ENCODE results near the gene FAAP100. TPM values are rescaled to one million over a fixed set of nuclear protein-coding genes. Genes with fewer than 3 reads are reported as not detected.

FAAP100 gene
- total RNA-seq, 6 experiments from 2014 or later = 13.1 to 17.1 (median 15.2) TPM

GRCh38 chr17:81498953-81499600 lies 53.1 kb downstream of the FAAP100 start:
- intact Hi-C loops (cut with DNase I) = no loop called here
- H3K4me1 ChIP-seq = no peaks in the 10 kb centered on the region
- TF ChIP-seq POLR2A (IDR thresholded peaks at IDR 0.05) (no peak), CTCF (IDR thresholded peaks at IDR 0.05) (no peak)

GRCh38 chr17:81494626-81495377 lies 57.4 kb downstream of the FAAP100 start:
- Histone ChIP-seq H3K27me3 (no peaks in the 10 kb centered on the region), H3K4me1 (no peaks in the 10 kb centered on the region), H3K27ac (no peak overlapping the region), H3K36me3 (no peaks in the 10 kb centered on the region), H3K9me3 (no peaks in the 10 kb centered on the region), H3K4me3 (no peak overlapping the region)
- TF ChIP-seq CTCF (IDR thresholded peaks at IDR 0.05) = no peak
- no peak for TF ChIP-seq POLR2A (IDR thresholded peaks at IDR 0.05)
- DNase-seq (no peak), ATAC-seq (peak in 1 of 4 donors; percentile 31)
- 41% methylated on average over 5 of the region's 8 CpGs for WGBS (ENCODE audit: insufficient coverage, low coverage, low lambda C conversion rate, missing lambda C conversion rate)
- intact Hi-C loops (cut with DNase I) = no loop called here

More at GRCh38 chr17:81498953-81499600, 53.1 kb downstream of the FAAP100 start:
- no peaks in the 10 kb centered on the region for H3K27me3 ChIP-seq
- no peak overlapping the region for H3K4me3 ChIP-seq
- DNase-seq (no peak), ATAC-seq (peak in 2 of 4 donors; percentile 12 to 21)
- no peak overlapping the region for H3K27ac ChIP-seq
- H3K9me3 ChIP-seq = no peaks in the 10 kb centered on the region
- 0% methylated on average over 2 of the region's 64 CpGs for WGBS (ENCODE audit: insufficient coverage, low coverage, low lambda C conversion rate, missing lambda C conversion rate)
- H3K36me3 ChIP-seq = no peaks in the 10 kb centered on the region

GRCh38 chr17:81493198-81494038 lies 58.7 kb downstream of the FAAP100 start:
- TF ChIP-seq CTCF (IDR thresholded peaks at IDR 0.05) = no peak
- no peak for TF ChIP-seq POLR2A (IDR thresholded peaks at IDR 0.05)
- no peak overlapping the region for H3K4me3 ChIP-seq
- 65% methylated on average over 4 of the region's 16 CpGs for WGBS (ENCODE audit: insufficient coverage, low coverage, low lambda C conversion rate, missing lambda C conversion rate)

GRCh38 chr17:81492706-81493105 lies 59.4 kb downstream of the FAAP100 start:
- Histone ChIP-seq H3K9me3 (no peaks in the 10 kb centered on the region), H3K4me3 (no peak overlapping the region), H3K27me3 (no peaks in the 10 kb centered on the region), H3K27ac (no peak overlapping the region), H3K4me1 (peaks cover 0 to 6% (median 0%) of the 10 kb centered on the region in 4 donors), H3K36me3 (no peaks in the 10 kb centered on the region)
- DNase-seq (no peak), ATAC-seq (no peak)
- intact Hi-C loops (cut with DNase I) = no loop called here
- TF ChIP-seq CTCF (IDR thresholded peaks at IDR 0.05) = no peak
- TF ChIP-seq POLR2A (IDR thresholded peaks at IDR 0.05) = no peak
- 79% methylated on average over 6 of the region's 9 CpGs for WGBS (ENCODE audit: insufficient coverage, low coverage, low lambda C conversion rate, missing lambda C conversion rate)

More at GRCh38 chr17:81493198-81494038, 58.7 kb downstream of the FAAP100 start:
- intact Hi-C loops (cut with DNase I) = no loop called here
- no peaks in the 10 kb centered on the region for H3K9me3 ChIP-seq
- DNase-seq (no peak), ATAC-seq (no peak)
- H3K4me1 ChIP-seq = peaks cover 0 to 3% (median 0%) of the 10 kb centered on the region in 4 donors
- no peaks in the 10 kb centered on the region for H3K36me3 ChIP-seq
- no peaks in the 10 kb centered on the region for H3K27me3 ChIP-seq
- H3K27ac ChIP-seq = no peak overlapping the region

Measured in right lobe of liver (tissue), 6 donors.